Kidney capillary endothelial cell (primary cell): ENCODE measurements around the gene TSGA10IP.

ENCODE experiments used
- DNase-seq: peaks from one replicate; pipeline ENCODE4 v3.0.0-alpha.2; 2018; ENCODE audit warnings: low spot score

The TSGA10IP gene

DNA sequence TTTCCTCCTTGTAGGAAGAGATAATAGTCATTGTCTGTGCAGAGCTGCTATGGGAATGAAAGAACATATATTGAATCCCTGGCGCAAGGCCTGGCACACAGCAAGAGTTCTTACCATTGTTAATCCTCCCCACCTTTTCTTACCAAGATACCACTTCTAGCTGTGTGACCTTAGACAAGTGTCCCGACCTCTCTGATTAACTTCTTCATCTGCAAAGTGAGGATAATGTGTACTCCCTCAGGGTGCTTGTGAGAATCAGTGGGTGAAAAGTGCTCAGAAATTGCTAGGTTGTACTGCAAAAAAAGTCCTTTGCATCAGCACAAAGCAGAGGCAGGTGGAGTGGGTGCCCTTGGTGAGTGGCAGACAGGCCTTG, 62.8 kb downstream of the TSGA10IP start:
- no peak for DNase-seq

- no peak for DNase-seq
Measured at GRCh38 chr11:66008468-66009101, 63.3 kb downstream of the TSGA10IP start.
